ENCODE data around the gene SLC16A5.

GRCh38 chr17:75110234-75110937 lies 22.6 kb downstream of the SLC16A5 start:
- TF ChIP-seq CTCF (IDR thresholded peaks at IDR 0.05) (no peak), EP300 (IDR thresholded peaks at IDR 0.05) (no peak)
